K562 (cell line): ENCODE results near the gene RTN4. TPM values are rescaled to one million over a fixed set of nuclear protein-coding genes. Genes with fewer than 3 reads are reported as not detected.

Source experiments
- ATAC-seq: fragments of 200-7000 bp; cut with Tn5 transposase; 3 replicates; pipeline ENCODE4 v1.9.1; 2020; ENCODE audit warnings: moderate library complexity
- BruUV-seq: library from RNA; stranded (reverse); fragments of 400-500 nt; replicated peaks from 2 replicates; lab custom pipeline; 2021; lab: Mats Ljungman, UMichigan
- CTCF ChIA-PET: fragments of 300-600 bp; formaldehyde crosslinking; extraction: SDS; loops from one replicate; lab custom pipeline; 2021; ENCODE audit warnings: low intra/inter-chr PET ratio; lab: Yijun Ruan, JAX
- POLR2A ChIA-PET: fragments of 300-600, 350-650 bp; sonication (Branson Sonifier 250); formaldehyde crosslinking; extraction: SDS; loops from one replicate; lab custom pipeline; 2021; ENCODE audit warnings: antibody characterized with exemption, inconsistent platforms; lab: Yijun Ruan, JAX
- DNase-seq, 4 experiments: peaks; one replicate each; pipeline versions ENCODE4 v3.0.0 to v3.0.0-alpha.2; 2011 to 2018; ENCODE audit warnings: low spot score in 3 of 4, mixed read lengths in 3 of 4; ENCODE audit errors: extremely low read depth in 1 of 4
- FAIRE-seq: peaks from 2 replicates; lab custom pipeline; 2011; peaks lifted over from hg19 to GRCh38; lab: Jason Lieb, UNC
- H2AFZ ChIP-seq: 2 replicates; pipeline ENCODE4 v1.6.0; 2011; ENCODE audit warnings: low read depth, low read length, control low read depth, inconsistent platforms
- H3K27ac ChIP-seq: fragments of 200-600 bp; 3 replicates; pipeline ENCODE4 v1.8.0; 2011; ENCODE audit warnings: low read depth, mild to moderate bottlenecking, control low read depth, inconsistent platforms, low read length, moderate library complexity, mixed read lengths; ENCODE audit errors: extremely low read depth
- H3K27me3 ChIP-seq, 2 experiments: fragments of 300-600 bp in 1 of 2; 2 replicates in 1 of 2; 3 replicates in 1 of 2; pipeline versions ENCODE4 v1.6.0 to v1.8.0; 2011; ENCODE audit warnings: inconsistent platforms in 2 of 2, low read length in 2 of 2, mild to moderate bottlenecking in 1 of 2, mixed read lengths in 1 of 2, moderate library complexity in 1 of 2; ENCODE audit not compliant: control insufficient read depth in 2 of 2, insufficient read depth in 2 of 2
- H3K36me3 ChIP-seq: fragments of 300-600 bp; 3 replicates; pipeline ENCODE4 v1.8.0; 2011; ENCODE audit warnings: mild to moderate bottlenecking, low read length, inconsistent platforms; ENCODE audit not compliant: control insufficient read depth, insufficient read depth
- H3K4me1 ChIP-seq, 2 experiments: fragments of 200-600 bp in 1 of 2; replicated peaks in 1 of 2; 2 replicates in 1 of 2; 3 replicates in 1 of 2; pipeline versions ENCODE4 v1.5.1 to v1.8.0; 2011; ENCODE audit warnings: inconsistent platforms in 2 of 2, low read length in 2 of 2, mild to moderate bottlenecking in 1 of 2, mixed read lengths in 1 of 2, moderate library complexity in 1 of 2; ENCODE audit not compliant: control insufficient read depth in 2 of 2, insufficient read depth in 2 of 2
- H3K4me2 ChIP-seq: 2 replicates; pipeline ENCODE4 v1.6.1; 2011; ENCODE audit warnings: low read length, control low read depth, inconsistent platforms, mixed read lengths; ENCODE audit not compliant: insufficient read depth
- H3K4me3 ChIP-seq: fragments of 200-600 bp; sonication (generic), shearing (Covaris generic); 2 replicates; pipeline ENCODE4 v1.5.1; 2016; ENCODE audit warnings: control low read depth, inconsistent platforms
- H3K79me2 ChIP-seq: fragments of 200-600 bp; 3 replicates; pipeline ENCODE4 v1.8.0; 2011; ENCODE audit warnings: low read length, inconsistent platforms; ENCODE audit not compliant: control insufficient read depth, insufficient read depth
- H3K9ac ChIP-seq, 2 experiments: 2 replicates each; pipeline versions ENCODE4 v1.6.0 to v1.6.1; 2011; ENCODE audit warnings: low read depth in 2 of 2, low read length in 2 of 2, control low read depth in 1 of 2, inconsistent platforms in 1 of 2, mild to moderate bottlenecking in 1 of 2, mixed read lengths in 1 of 2; ENCODE audit not compliant: insufficient read depth in 1 of 2
- H3K9me1 ChIP-seq: one replicate; pipeline ENCODE4 v1.6.0; 2011; ENCODE audit warnings: inconsistent platforms, mild to moderate bottlenecking, low read length, moderate library complexity; ENCODE audit not compliant: control insufficient read depth, insufficient read depth
- H3K9me3 ChIP-seq: replicated peaks from 2 replicates; pipeline ENCODE4 v1.5.1; 2011; ENCODE audit warnings: low read depth, low read length, inconsistent platforms; ENCODE audit not compliant: control insufficient read depth, insufficient read depth
- H4K20me1 ChIP-seq: replicated peaks from 2 replicates; pipeline ENCODE4 v1.6.1; 2011; ENCODE audit warnings: low read length, inconsistent platforms, mixed read lengths; ENCODE audit not compliant: control insufficient read depth, insufficient read depth
- CXXC5 ChIP-seq: fragments of 250-450 bp; sonication (Bioruptor Pico); IDR thresholded peaks from 2 replicates; pipeline ENCODE4 v1.8.0; 2022; ENCODE audit warnings: inconsistent platforms, mild to moderate bottlenecking, moderate library complexity
- NFIX ChIP-seq: fragments of 250-450 bp; sonication (Bioruptor Pico); IDR thresholded peaks from 2 replicates; pipeline ENCODE4 v1.4.0; 2020; ENCODE audit warnings: low read depth, mild to moderate bottlenecking, moderate library complexity
- TFAM ChIP-seq: fragments of 250-450 bp; sonication (Bioruptor Pico); conservative IDR thresholded peaks from 2 replicates; pipeline ENCODE4 v1.5.0; 2021; ENCODE audit warnings: mild to moderate bottlenecking, moderate library complexity
- ZNF175 ChIP-seq: fragments of 200-800 bp; sonication (Bioruptor generic); IDR thresholded peaks from 2 replicates; pipeline ENCODE4 v1.6.1; 2016; ENCODE audit warnings: low read depth, mild to moderate bottlenecking, missing genetic modification characterization, missing compliant biosample characterization
- ZNF76 ChIP-seq: fragments of 250-450 bp; sonication (Bioruptor Pico); IDR thresholded peaks from 2 replicates; pipeline ENCODE4 v1.4.0; 2020; ENCODE audit warnings: mild to moderate bottlenecking, moderate library complexity, borderline replicate concordance
- WGBS: fragments of 100-300 bp; shearing (Covaris generic); methylation state at CpG from one replicate; pipeline ENCODE4 v1.1.6; 2016; ENCODE audit warnings: low coverage, mixed read lengths; ENCODE audit not compliant: insufficient coverage; ENCODE audit errors: missing lambda C conversion rate; 5-methylcytosine and 5-hydroxymethylcytosine counted together
- in situ Hi-C: fragments of 300-500 bp; cut with MboI; formaldehyde crosslinking; loops from 4 replicates; pipeline ENCODE4 v1.15.0; 2018; ENCODE audit warnings: inconsistent platforms, mixed read lengths
- intact Hi-C: fragments of 100-400 bp; cut with micrococcal nuclease; formaldehyde crosslinking; loops from 2 replicates; pipeline ENCODE4 v1.14.2; 2022
- polyA plus RNA-seq, 8 experiments: library from polyadenylated mRNA; depleted of rRNA in 4 of 8; stranded (reverse) in 5 of 8; unstranded in 3 of 8; fragments of >200 nt; fragmentation: Nextera tagmentation in 2 of 8; fragmentation: Illumina TruSeq in 1 of 8; extraction: Ambion mirVana in 2 of 8; extraction: Trizol in 1 of 8; gene quantifications; 2 replicates each; pipeline versions ENCODE4 v1.2.1 to v1.2.3, GENCODE V29; 2011 to 2014; ENCODE audit warnings: inconsistent platforms in 1 of 8, missing spikeins in 1 of 8
- total RNA-seq, 7 experiments: library from RNA; depleted of rRNA in 6 of 7; stranded (reverse); fragments of >200 nt in 6 of 7; fragmentation: Illumina TruSeq in 2 of 7; extraction: Trizol in 2 of 7; gene quantifications; 2 replicates each; pipeline versions ENCODE4 v1.2.1 to v1.2.3, GENCODE V29; 2011 to 2021; ENCODE audit warnings: low replicate concordance in 1 of 7
- TF ChIP-seq, protein P1 (sequence below): fragments of 450-650 bp; IDR thresholded peaks from 2 replicates; pipeline ENCODE4 v1.6.1; 2014; ENCODE audit warnings: low read depth, mild to moderate bottlenecking, moderate library complexity, borderline replicate concordance

Gene RTN4
- total and polyA plus RNA-seq, 9 of the 15 experiments (the other 6 are each of a cell fraction or from before 2014, with no cell fraction given), result 73.0 to 248 (median 116) TPM

DNA sequence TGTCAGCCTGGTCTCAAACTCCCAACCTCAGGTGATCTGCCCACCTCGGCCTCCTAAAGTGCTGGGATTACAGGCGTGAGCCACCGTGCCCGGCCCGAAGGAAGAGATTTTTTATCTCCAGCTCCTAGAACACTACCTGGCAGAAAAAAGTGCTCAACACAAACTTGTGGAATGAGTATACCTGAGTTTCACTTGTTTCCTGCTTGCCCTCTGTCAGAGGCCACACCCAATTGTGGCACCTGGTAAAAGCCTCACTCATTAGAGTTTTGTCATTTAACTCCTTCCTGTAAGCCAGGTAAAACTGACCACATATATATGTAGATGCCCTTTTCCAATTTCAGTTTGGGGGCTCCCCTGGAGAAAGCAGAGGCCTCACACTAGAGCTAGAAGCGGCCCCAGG lies 42.2 kb upstream of the RTN4 start:
- peaks cover 2 to 39% of the 10 kb centered on the region in 2 experiments; a peak in 4 of 5 replicates for H3K4me1 ChIP-seq
- no peak for ATAC-seq
- intact Hi-C loops, result no loop called here
- no peak overlapping the region for H3K4me3 ChIP-seq
- POLR2A ChIA-PET, result interaction anchor here (0.6 to 1.3 kb wide), 4 partner anchors 8 to 48 kb away, joined by 3 read pairs; no protein-coding TSS in a partner anchor
- no TSS peak for BruUV-seq
- no peaks in the 10 kb centered on the region for H3K9me3 ChIP-seq
- no peaks in the 10 kb centered on the region for H3K79me2 ChIP-seq
- H3K4me2 ChIP-seq, result no peak overlapping the region
- no peak overlapping the region for H3K9ac ChIP-seq
- H3K9me1 ChIP-seq, result no peaks in the 10 kb centered on the region
- in situ Hi-C loops, result no loop called here
- WGBS, result 96% methylated on average over 6 of the region's 6 CpGs
- no peak overlapping the region for H2AFZ ChIP-seq
- no peak for DNase-seq
- no peaks in the 10 kb centered on the region for H3K36me3 ChIP-seq
- no peak overlapping the region for H3K27ac ChIP-seq
- no peak for FAIRE-seq
- TF ChIP-seq, protein P1, sequence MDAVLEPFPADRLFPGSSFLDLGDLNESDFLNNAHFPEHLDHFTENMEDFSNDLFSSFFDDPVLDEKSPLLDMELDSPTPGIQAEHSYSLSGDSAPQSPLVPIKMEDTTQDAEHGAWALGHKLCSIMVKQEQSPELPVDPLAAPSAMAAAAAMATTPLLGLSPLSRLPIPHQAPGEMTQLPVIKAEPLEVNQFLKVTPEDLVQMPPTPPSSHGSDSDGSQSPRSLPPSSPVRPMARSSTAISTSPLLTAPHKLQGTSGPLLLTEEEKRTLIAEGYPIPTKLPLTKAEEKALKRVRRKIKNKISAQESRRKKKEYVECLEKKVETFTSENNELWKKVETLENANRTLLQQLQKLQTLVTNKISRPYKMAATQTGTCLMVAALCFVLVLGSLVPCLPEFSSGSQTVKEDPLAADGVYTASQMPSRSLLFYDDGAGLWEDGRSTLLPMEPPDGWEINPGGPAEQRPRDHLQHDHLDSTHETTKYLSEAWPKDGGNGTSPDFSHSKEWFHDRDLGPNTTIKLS, result no peak
- TF ChIP-seq TFAM (CRISPR knock-in tag) (no peak), NFIX (CRISPR knock-in tag) (no peak), ZNF175 (no peak), ZNF76 (no peak), CXXC5 (CRISPR knock-in tag) (no peak)
- TF ChIP-seq, all 486 proteins: peak for 0
- CTCF ChIA-PET, result no interaction called here
- no peaks in the 10 kb centered on the region for H4K20me1 ChIP-seq
- H3K27me3 ChIP-seq, result no peaks in the 10 kb centered on the region
